GM23338 (cell line): ENCODE measurements around the gene SPTBN2.

Experiments
- CREB1 ChIP-seq: fragments of 250-450 bp; sonication (Bioruptor Pico); IDR thresholded peaks from 2 replicates; pipeline ENCODE4 v1.5.0; 2020; ENCODE audit warnings: low read depth, mild to moderate bottlenecking, moderate library complexity
- POLR2AphosphoS5 ChIP-seq: IDR thresholded peaks from 2 replicates; pipeline ENCODE4 v1.6.1; 2016; ENCODE audit warnings: antibody characterized with exemption, low read depth
- TF ChIP-seq, protein P1 (sequence below), 2 experiments: fragments of 200-600 bp in 1 of 2; sonication (generic) in 1 of 2; conservative IDR thresholded peaks; 2 replicates each; pipeline versions ENCODE4 v1.5.1 to v1.6.1; 2016 to 2017; ENCODE audit warnings: antibody characterized with exemption in 2 of 2, low read depth in 2 of 2, mild to moderate bottlenecking in 2 of 2, moderate library complexity in 1 of 2

DNA sequence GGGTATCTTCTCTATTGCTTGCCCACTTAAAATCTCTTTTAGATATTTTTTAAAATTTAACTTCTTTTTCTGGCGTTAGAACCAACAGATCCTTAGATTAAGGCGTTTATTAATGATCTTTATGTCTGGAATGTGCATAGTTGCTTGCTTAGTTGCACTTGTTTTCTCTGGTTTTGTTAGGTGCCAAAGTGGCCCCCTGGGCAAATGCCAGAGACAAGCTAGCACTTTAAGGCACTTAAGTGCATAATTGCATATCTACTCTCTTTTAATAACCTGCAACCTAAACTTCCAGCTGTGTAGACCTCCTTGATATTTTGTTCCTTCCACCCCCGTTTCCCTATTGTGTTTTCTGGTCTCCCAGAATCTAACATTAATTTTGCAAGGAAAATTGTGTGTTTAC, 87.2 kb downstream of the SPTBN2 start:
- TF ChIP-seq, protein P1, sequence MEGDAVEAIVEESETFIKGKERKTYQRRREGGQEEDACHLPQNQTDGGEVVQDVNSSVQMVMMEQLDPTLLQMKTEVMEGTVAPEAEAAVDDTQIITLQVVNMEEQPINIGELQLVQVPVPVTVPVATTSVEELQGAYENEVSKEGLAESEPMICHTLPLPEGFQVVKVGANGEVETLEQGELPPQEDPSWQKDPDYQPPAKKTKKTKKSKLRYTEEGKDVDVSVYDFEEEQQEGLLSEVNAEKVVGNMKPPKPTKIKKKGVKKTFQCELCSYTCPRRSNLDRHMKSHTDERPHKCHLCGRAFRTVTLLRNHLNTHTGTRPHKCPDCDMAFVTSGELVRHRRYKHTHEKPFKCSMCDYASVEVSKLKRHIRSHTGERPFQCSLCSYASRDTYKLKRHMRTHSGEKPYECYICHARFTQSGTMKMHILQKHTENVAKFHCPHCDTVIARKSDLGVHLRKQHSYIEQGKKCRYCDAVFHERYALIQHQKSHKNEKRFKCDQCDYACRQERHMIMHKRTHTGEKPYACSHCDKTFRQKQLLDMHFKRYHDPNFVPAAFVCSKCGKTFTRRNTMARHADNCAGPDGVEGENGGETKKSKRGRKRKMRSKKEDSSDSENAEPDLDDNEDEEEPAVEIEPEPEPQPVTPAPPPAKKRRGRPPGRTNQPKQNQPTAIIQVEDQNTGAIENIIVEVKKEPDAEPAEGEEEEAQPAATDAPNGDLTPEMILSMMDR (conservative IDR thresholded peaks at IDR 0.05; ENCODE audit: low read depth in 2 of 2) = no peak
- no peak for TF ChIP-seq POLR2AphosphoS5
- no peak for TF ChIP-seq CREB1
